OCI-M2 (cell line): ENCODE results near the gene TMEM218.

Source experiments
- DNase-seq: peaks from one replicate; lab custom pipeline; 2025; ENCODE audit not compliant: unreplicated experiment; lab: John Stamatoyannopoulos, UW

Gene TMEM218

GRCh38 chr11:125129316-125129993, 18.0 kb upstream of the TMEM218 start:
- DNase-seq, result no peak

GRCh38 chr11:125128450-125128849, 17.0 kb upstream of the TMEM218 start:
- no peak for DNase-seq

GRCh38 chr11:125124618-125124992, 13.2 kb upstream of the TMEM218 start:
- no peak for DNase-seq

- DNase-seq, result no peak
These were observed 12.7 kb upstream of the TMEM218 start for GRCh38 chr11:125123947-125124617.

GRCh38 chr11:125123194-125123946, 11.9 kb upstream of the TMEM218 start:
- no peak for DNase-seq

GRCh38 chr11:125117429-125117828, 6.0 kb upstream of the TMEM218 start:
- DNase-seq, result no peak

GRCh38 chr11:125114518-125114917, 3.1 kb upstream of the TMEM218 start:
- no peak for DNase-seq

GRCh38 chr11:125112208-125112604, 780 bp upstream of the TMEM218 start:
- no peak for DNase-seq

- DNase-seq, result no peak
These were observed 454 bp downstream of the TMEM218 start for GRCh38 chr11:125111001-125111342.

GRCh38 chr11:125110506-125110905, 920 bp downstream of the TMEM218 start:
- no peak for DNase-seq

GRCh38 chr11:125108469-125108868, 3.0 kb downstream of the TMEM218 start:
- no peak for DNase-seq

- no peak for DNase-seq
These were observed 5.5 kb downstream of the TMEM218 start for GRCh38 chr11:125105926-125106325.

GRCh38 chr11:125102510-125102909, 8.9 kb downstream of the TMEM218 start:
- DNase-seq, result no peak

- DNase-seq, result no peak
These were observed 9.4 kb downstream of the TMEM218 start for GRCh38 chr11:125102025-125102424.

- DNase-seq, result no peak
These were observed 9.8 kb downstream of the TMEM218 start for GRCh38 chr11:125101596-125101995.

GRCh38 chr11:125100136-125100535, 11.3 kb downstream of the TMEM218 start:
- DNase-seq, result no peak

GRCh38 chr11:125094731-125095130, 16.7 kb downstream of the TMEM218 start:
- no peak for DNase-seq

- DNase-seq, result no peak
These were observed 17.9 kb downstream of the TMEM218 start for GRCh38 chr11:125093502-125093901.

GRCh38 chr11:125092669-125093068, 18.8 kb downstream of the TMEM218 start:
- DNase-seq, result no peak

GRCh38 chr11:125091877-125092664, 19.4 kb downstream of the TMEM218 start:
- DNase-seq, result no peak

- DNase-seq, result no peak
These were observed 20.1 kb downstream of the TMEM218 start for GRCh38 chr11:125091247-125091876.
